AG09319 (cell line): ENCODE data around the gene PLXNC1.

ENCODE experiments used
- DNase-seq: peaks from one replicate; pipeline ENCODE4 v3.0.0-alpha.2; 2010; ENCODE audit warnings: low read depth; ENCODE audit errors: extremely low read depth
- CTCF ChIP-seq: IDR thresholded peaks from 2 replicates; pipeline ENCODE4 v1.5.1; 2011; ENCODE audit warnings: low read depth, mild to moderate bottlenecking, inconsistent platforms, low read length, moderate library complexity

The PLXNC1 gene

DNA sequence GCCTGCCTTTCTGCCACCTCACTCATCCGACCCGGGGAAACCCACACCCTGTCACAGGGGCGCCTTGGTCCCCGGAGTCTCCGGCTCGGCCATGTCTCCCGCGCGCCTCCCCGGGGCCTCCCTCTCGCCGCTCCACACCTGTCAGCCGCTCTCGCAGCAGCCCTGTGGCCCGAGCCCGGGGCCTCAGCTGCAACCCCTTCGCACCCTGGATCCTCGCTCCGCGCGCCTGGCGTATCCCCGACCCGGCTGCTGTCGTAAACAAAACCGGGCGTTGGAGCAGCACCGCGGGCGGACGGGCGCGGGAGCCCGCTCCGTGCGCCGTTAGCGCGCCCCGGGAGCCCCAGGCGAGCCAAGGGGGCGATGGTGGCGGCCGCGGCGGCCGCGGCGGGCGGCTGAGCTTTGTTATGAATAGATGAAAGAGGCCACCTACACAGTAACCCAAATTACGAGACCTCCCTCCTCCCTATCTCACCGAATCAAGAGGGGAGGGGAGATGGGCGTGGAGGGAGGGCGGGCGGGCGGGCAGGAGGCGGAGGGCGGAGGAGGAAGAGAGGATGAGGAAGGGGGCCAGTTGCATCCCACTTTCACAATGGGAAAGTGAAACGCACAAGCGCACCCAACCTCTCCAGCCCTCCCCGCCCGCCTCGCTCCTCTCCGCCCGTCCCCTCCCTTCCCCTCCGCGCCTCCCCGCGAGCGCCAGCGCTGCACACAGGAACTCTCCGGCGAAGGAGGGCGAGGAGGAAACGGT lies at the start of gene PLXNC1:
PLXNC1 (plus strand) TSS at position 587 of the 748 bp plus-strand sequence. CDS start 395 bp downstream, outside the sequence.
- DNase-seq, result no peak
- TF ChIP-seq CTCF, result no peak

DNA sequence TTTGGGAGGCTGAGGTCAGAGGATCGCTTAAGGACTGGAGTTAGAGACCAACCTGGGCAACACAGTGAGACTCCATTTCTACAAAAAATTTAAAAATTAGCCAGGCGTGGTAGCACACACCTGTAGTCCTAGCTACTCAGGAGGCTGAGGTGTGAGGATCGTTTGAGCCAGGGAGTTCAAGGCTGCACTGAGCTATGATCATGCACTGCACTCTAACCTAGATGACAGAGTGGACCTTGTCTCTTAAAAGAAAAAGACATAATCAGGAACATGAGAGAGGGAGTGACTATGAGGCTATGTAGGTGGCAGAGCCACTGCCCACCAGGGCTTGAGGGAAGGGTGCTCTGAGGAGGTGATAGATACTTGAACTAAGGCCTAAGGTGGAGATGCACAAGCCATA lies 49.2 kb upstream of the PLXNC1 start:
- TF ChIP-seq CTCF, result no peak

DNA sequence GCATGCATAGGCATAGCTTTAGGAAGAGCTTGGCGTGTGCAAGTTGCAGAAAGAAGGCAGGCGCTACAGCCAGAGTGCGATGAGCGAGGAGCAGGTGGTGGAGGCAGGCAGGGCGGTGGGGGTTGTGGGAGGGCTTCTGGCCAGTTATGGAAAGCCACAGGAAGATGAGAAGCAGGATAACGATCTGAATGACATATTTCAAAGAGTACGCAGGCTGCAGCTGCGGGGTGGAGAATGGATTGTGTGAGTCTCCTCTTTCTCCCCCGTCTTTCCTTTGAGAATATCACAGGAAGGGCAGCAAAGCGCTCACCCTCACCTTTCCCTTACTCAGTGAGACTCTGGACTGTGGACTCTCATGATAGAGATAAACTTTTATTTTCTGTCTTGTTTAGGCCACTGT lies 48.7 kb upstream of the PLXNC1 start:
- DNase-seq, result no peak

More for the DNA sequence above, 49.2 kb upstream of the PLXNC1 start:
- no peak for DNase-seq

GRCh38 chr12:94100211-94100627 lies 48.2 kb upstream of the PLXNC1 start:
- no peak for DNase-seq
- no peak for TF ChIP-seq CTCF

More for the DNA sequence above, 48.7 kb upstream of the PLXNC1 start:
- no peak for TF ChIP-seq CTCF

GRCh38 chr12:94100990-94101737 lies 47.2 kb upstream of the PLXNC1 start:
- peak; percentile 36 for DNase-seq
- peak; percentile 66 for TF ChIP-seq CTCF

DNA sequence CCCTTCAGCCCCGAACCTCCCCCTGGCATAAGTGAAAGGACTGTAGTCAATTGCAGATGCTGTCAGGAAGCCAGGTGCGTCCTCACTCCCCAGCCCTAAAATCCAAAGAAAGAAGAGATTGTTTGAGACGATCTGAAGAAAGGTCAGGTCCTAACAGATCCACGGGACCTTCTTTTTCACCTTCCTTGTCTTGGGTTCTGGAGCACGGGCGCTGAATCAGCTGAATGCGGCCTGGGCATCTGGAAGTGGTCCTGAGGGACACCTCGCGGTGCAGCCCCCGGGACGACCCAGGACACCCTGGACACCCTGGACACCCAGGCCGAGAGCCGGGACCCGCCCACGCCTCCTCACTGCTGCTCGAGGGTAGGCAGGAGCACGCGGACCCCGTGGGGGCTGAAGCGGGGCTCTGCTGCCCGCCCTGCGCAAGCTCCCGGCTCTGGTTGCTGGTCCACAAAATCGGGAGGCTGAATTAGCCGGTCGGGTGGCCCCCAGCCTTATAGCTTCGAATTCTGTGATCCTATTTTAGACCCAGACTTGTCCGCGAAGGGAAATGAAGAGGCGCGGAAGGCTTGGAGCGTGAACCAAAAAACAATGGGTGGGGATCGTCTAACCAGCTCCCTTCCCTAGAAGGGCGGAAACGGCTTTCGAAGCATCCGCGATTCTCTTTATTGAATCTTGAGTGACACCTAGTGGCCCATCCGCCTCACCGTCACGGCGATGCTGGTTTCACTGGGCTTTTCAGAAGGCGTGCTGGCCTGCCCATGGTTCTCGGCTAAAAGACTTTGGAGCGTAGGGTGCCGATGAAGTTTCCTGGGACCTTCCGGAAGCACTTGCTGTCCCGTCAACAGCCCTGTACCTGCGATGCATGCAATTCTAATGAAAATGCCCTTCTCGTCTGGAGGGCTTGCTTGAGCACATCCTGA lies 46.4 kb upstream of the PLXNC1 start:
- peak; percentile 81 for TF ChIP-seq CTCF
- peak; percentile 64 for DNase-seq
